NB4 (cell line): ENCODE measurements around the gene MRPL28.
"Not testable (repeated sequence)": the region's sequence is repeated elsewhere in the genome, so short reads cannot be mapped to it uniquely, and the experiment has no call there.

Experiments used
- CTCF ChIP-seq: IDR thresholded peaks from one replicate; pipeline ENCODE4 v1.5.1; 2012; ENCODE audit warnings: low read depth, low read length
- MYC ChIP-seq: IDR thresholded peaks from 2 replicates; pipeline ENCODE4 v1.6.1; 2011; ENCODE audit warnings: low read depth, low read length
- POLR2A ChIP-seq: IDR thresholded peaks from 2 replicates; pipeline ENCODE4 v1.6.1; 2011; ENCODE audit warnings: mild to moderate bottlenecking; ENCODE audit not compliant: insufficient read length; ENCODE audit errors: extremely low read depth

GRCh38 chr16:348495-348894 is 21.8 kb downstream of the MRPL28 start:
- not testable (repeated sequence) for TF ChIP-seq CTCF, POLR2A, MYC
